Duodenal mucosa (tissue), 2 donors: ENCODE results near the gene ZNF653.
"Not testable (repeated sequence)": the region's sequence is repeated elsewhere in the genome, so short reads cannot be mapped to it uniquely, and the experiment has no call there.

Source experiments
- H3K27ac ChIP-seq: one replicate; pipeline ENCODE4 v1.7.0; 2013; ENCODE audit warnings: low read depth, low read length
- H3K27me3 ChIP-seq, 2 donors: one replicate each; pipeline ENCODE4 v1.7.0; 2013; ENCODE audit warnings: low read length in 2 of 2, control low read depth in 1 of 2; ENCODE audit not compliant: insufficient read depth in 2 of 2, control insufficient read depth in 1 of 2
- H3K36me3 ChIP-seq, 2 donors: one replicate each; pipeline ENCODE4 v1.7.0; 2013; ENCODE audit warnings: low read length in 2 of 2, control low read depth in 1 of 2; ENCODE audit not compliant: insufficient read depth in 2 of 2, control insufficient read depth in 1 of 2
- H3K4me1 ChIP-seq, 2 donors: one replicate each; pipeline ENCODE4 v1.7.0; 2013; ENCODE audit warnings: low read length in 2 of 2, control low read depth in 1 of 2; ENCODE audit not compliant: insufficient read depth in 2 of 2, control insufficient read depth in 1 of 2
- H3K4me3 ChIP-seq, 2 donors: one replicate each; pipeline ENCODE4 v1.7.0; 2013; ENCODE audit warnings: low read length in 2 of 2, low read depth in 1 of 2
- H3K9ac ChIP-seq, 2 donors: one replicate each; pipeline ENCODE4 v1.7.0; 2013; ENCODE audit warnings: low read length in 2 of 2, low read depth in 1 of 2
- H3K9me3 ChIP-seq, 2 donors: one replicate each; pipeline ENCODE4 v1.7.0; 2013; ENCODE audit warnings: low read length in 2 of 2, control low read depth in 1 of 2; ENCODE audit not compliant: control insufficient read depth in 1 of 2

ZNF653 gene

DNA sequence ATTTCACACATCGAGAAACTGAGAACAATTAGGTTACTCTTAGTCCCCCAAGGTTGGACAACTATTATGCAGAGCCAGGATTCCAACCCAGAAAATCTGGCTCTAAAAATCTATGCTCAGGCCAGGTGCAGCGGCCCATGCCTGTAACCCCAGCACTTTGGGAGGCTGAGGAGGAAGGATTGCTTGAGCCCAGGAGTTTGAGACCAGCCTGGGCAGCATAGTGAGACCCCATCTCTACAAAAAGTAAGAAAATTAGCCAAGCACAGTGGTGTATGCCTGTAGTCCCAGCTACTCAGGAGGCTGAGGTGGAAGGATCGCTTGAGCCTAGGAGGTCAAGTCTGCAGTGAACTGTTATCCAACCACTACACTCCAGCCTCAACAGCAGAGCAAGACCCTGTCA, 72.1 kb downstream of the ZNF653 start:
- H3K4me1 ChIP-seq, result peaks cover 11 to 17% of the 10 kb centered on the region in 2 donors
- H3K27ac ChIP-seq, H3K27me3 ChIP-seq, H3K9me3 ChIP-seq, H3K4me3 ChIP-seq, H3K9ac ChIP-seq: not testable (repeated sequence)
- peaks cover 9 to 11% of the 10 kb centered on the region in 2 donors for H3K36me3 ChIP-seq
